ENCODE results near the gene SMIM3.
"Not testable (repeated sequence)": the region's sequence is repeated elsewhere in the genome, so short reads cannot be mapped to it uniquely, and the experiment has no call there.

SMIM3 gene

GRCh38 chr5:150794927-150795326, 16.4 kb downstream of the SMIM3 start:
- DNase-seq (ENCODE audit: low spot score) = no peak

GRCh38 chr5:150797384-150797783, 18.8 kb downstream of the SMIM3 start:
- DNase-seq (ENCODE audit: low spot score) = no peak

- no peak for DNase-seq (ENCODE audit: low spot score)
Measured at GRCh38 chr5:150801117-150801927, 22.8 kb downstream of the SMIM3 start.

- no peak for DNase-seq (ENCODE audit: low spot score)
Measured at GRCh38 chr5:150804388-150804787, 25.8 kb downstream of the SMIM3 start.

- no peak for DNase-seq (ENCODE audit: low spot score)
Measured at GRCh38 chr5:150809363-150809762, 30.8 kb downstream of the SMIM3 start.

- no peak for DNase-seq (ENCODE audit: low spot score)
Measured at GRCh38 chr5:150815010-150815409, 36.5 kb downstream of the SMIM3 start.

GRCh38 chr5:150816946-150817345, 38.4 kb downstream of the SMIM3 start:
- DNase-seq (ENCODE audit: low spot score) = no peak

- no peak for DNase-seq (ENCODE audit: low spot score)
Measured at GRCh38 chr5:150829744-150830143, 51.2 kb downstream of the SMIM3 start.

GRCh38 chr5:150831821-150832220, 53.3 kb downstream of the SMIM3 start:
- DNase-seq (ENCODE audit: low spot score) = not testable (repeated sequence)

GRCh38 chr5:150836064-150836463, 57.5 kb downstream of the SMIM3 start:
- DNase-seq (ENCODE audit: low spot score) = no peak

- DNase-seq (ENCODE audit: low spot score) = no peak
Measured at GRCh38 chr5:150836703-150837102, 58.1 kb downstream of the SMIM3 start.

GRCh38 chr5:150845185-150845859, 66.8 kb downstream of the SMIM3 start:
- DNase-seq (ENCODE audit: low spot score) = not testable (repeated sequence)

GRCh38 chr5:150846308-150846653, 67.7 kb downstream of the SMIM3 start, which contains the start of gene IRGM:
Gene IRGM (plus strand): TSS chr5:150846521. CDS start chr5:150848124, 1,603 bp downstream.
- not testable (repeated sequence) for DNase-seq (ENCODE audit: low spot score)

Measured in left forelimb (tissue), 1 donor.